Lung (tissue), 12 donors: ENCODE results near the gene DIS3L. TPM values are rescaled to one million over a fixed set of nuclear protein-coding genes. Genes with fewer than 3 reads are reported as not detected.

ENCODE experiments used
- ATAC-seq: fragments of 200-7000 bp; cut with Tn5 transposase; one replicate; pipeline ENCODE4 v1.9.1; 2020; ENCODE audit warnings: moderate number of reproducible peaks; ENCODE audit not compliant: insufficient read depth, low FRiP score
- DNase-seq, 3 donors: peaks; one replicate each; pipeline ENCODE4 v3.0.0-alpha.2; 2013 to 2017
- H3K27ac ChIP-seq, 2 donors: one replicate each; pipeline ENCODE4 v1.5.1; 2013; ENCODE audit warnings: mild to moderate bottlenecking in 2 of 2, moderate library complexity in 2 of 2, control low read depth in 1 of 2, inconsistent platforms in 1 of 2, low read depth in 1 of 2, low read length in 1 of 2
- H3K27me3 ChIP-seq, 3 donors: one replicate each; pipeline ENCODE4 v1.5.1; 2013; ENCODE audit warnings: low read length in 2 of 3; ENCODE audit not compliant: control insufficient read depth in 3 of 3, insufficient read depth in 3 of 3
- H3K36me3 ChIP-seq, 4 donors: one replicate each; pipeline ENCODE4 v1.5.1; 2013; ENCODE audit warnings: low read length in 4 of 4, mild to moderate bottlenecking in 1 of 4, moderate library complexity in 1 of 4; ENCODE audit not compliant: control insufficient read depth in 4 of 4, insufficient read depth in 4 of 4
- H3K4me1 ChIP-seq, 5 donors: one replicate each; pipeline ENCODE4 v1.5.1; 2013; ENCODE audit warnings: low read length in 5 of 5, mild to moderate bottlenecking in 2 of 5, moderate library complexity in 1 of 5; ENCODE audit not compliant: control insufficient read depth in 5 of 5, insufficient read depth in 5 of 5
- H3K4me3 ChIP-seq: one replicate; pipeline ENCODE4 v1.5.1; 2013; ENCODE audit warnings: mild to moderate bottlenecking, control low read depth, moderate library complexity
- H3K9ac ChIP-seq, 2 donors: one replicate each; pipeline ENCODE4 v1.5.1; 2013; ENCODE audit warnings: low read length in 2 of 2, control low read depth in 1 of 2; ENCODE audit not compliant: insufficient read depth in 1 of 2
- H3K9me3 ChIP-seq, 4 donors: one replicate each; pipeline ENCODE4 v1.5.1; 2013; ENCODE audit warnings: low read length in 3 of 4, mild to moderate bottlenecking in 1 of 4, moderate library complexity in 1 of 4; ENCODE audit not compliant: control insufficient read depth in 4 of 4, insufficient read depth in 3 of 4
- CTCF ChIP-seq: IDR thresholded peaks from 2 replicates; pipeline ENCODE4 v1.5.1; 2012; ENCODE audit warnings: mild to moderate bottlenecking; ENCODE audit errors: control extremely low read depth, extremely low read depth
- WGBS, 2 donors: extraction: QIAGEN DNeasy Blood & Tissue Kit; methylation state at CpG; one replicate each; pipeline ENCODE4 v1.1.7; 2013; 5-methylcytosine and 5-hydroxymethylcytosine counted together
- polyA plus RNA-seq, 2 donors: library from polyadenylated mRNA; stranded (reverse); fragments of 200-250 nt; gene quantifications; one replicate each; pipeline ENCODE4 v1.2.1, GENCODE V29; 2013
- total RNA-seq, 2 donors: library from RNA; depleted of rRNA in 1 of 2; stranded (reverse); fragments of >200 nt in 1 of 2; gene quantifications; one replicate each; pipeline ENCODE4 v1.2.1, GENCODE V29; 2014 to 2021
- donor health status: control.
- donor health status: control.
- donor health status: Bipolar disorder and iron deficiency.
- donor health status: healthy.
- donor health status: DM: yes; HTN: yes; CAD: no.

The DIS3L gene
- total and polyA plus RNA-seq, 4 donors = 8.0 to 43.7 (median 20.3) TPM

GRCh38 chr15:66251065-66251789 lies 42.1 kb upstream of the DIS3L start:
- Histone ChIP-seq H3K27ac (no peak overlapping the region), H3K4me3 (no peak overlapping the region)
- no peak for ATAC-seq

GRCh38 chr15:66251790-66252684 lies 41.3 kb upstream of the DIS3L start:
- ATAC-seq (peak; percentile 81), DNase-seq (peak; percentile 56 to 67 (median 64))
- H3K36me3 ChIP-seq = no peaks in the 10 kb centered on the region
- peaks cover 0 to 59% (median 45%) of the 10 kb centered on the region in 3 donors for H3K27me3 ChIP-seq
- peak; percentile 13 for TF ChIP-seq CTCF
- H3K9me3 ChIP-seq = no peaks in the 10 kb centered on the region
- 3% methylated on average over 56 to 72 of the region's 72 CpGs for WGBS, 2 donors
- H3K27ac ChIP-seq = no peak overlapping the region
- H3K4me1 ChIP-seq = peaks cover 0 to 34% (median 8%) of the 10 kb centered on the region in 5 donors
- H3K4me3 ChIP-seq = no peak overlapping the region
- H3K9ac ChIP-seq = no peak overlapping the region

More at GRCh38 chr15:66251065-66251789, 42.1 kb upstream of the DIS3L start:
- H3K9me3 ChIP-seq = no peaks in the 10 kb centered on the region
- peaks cover 0 to 34% (median 8%) of the 10 kb centered on the region in 5 donors for H3K4me1 ChIP-seq
- peaks cover 0 to 51% (median 37%) of the 10 kb centered on the region in 3 donors for H3K27me3 ChIP-seq
- TF ChIP-seq CTCF = no peak
- no peak overlapping the region for H3K9ac ChIP-seq
- H3K36me3 ChIP-seq = no peaks in the 10 kb centered on the region
- DNase-seq = no peak
- 63 to 74% methylated on average over 10 of the region's 10 CpGs for WGBS, 2 donors

- no peaks in the 10 kb centered on the region for H3K9me3 ChIP-seq
- TF ChIP-seq CTCF = no peak
- no peak overlapping the region for H3K27ac ChIP-seq
- H3K4me1 ChIP-seq = peaks cover 0 to 34% (median 8%) of the 10 kb centered on the region in 5 donors
- ATAC-seq (peak; percentile 39), DNase-seq (peak; percentile 13 to 28 (median 22))
- H3K36me3 ChIP-seq = no peaks in the 10 kb centered on the region
- peak overlapping the region; percentile 2 for H3K4me3 ChIP-seq
- WGBS, 2 donors = 1% methylated on average over 39 to 64 of the region's 64 CpGs
- H3K9ac ChIP-seq = no peak overlapping the region
- H3K27me3 ChIP-seq = peaks cover 0 to 67% (median 52%) of the 10 kb centered on the region in 3 donors
Measured at GRCh38 chr15:66252685-66253417, 40.5 kb upstream of the DIS3L start.
